ENCODE results near the gene WAC.

- no peak for TF ChIP-seq CTCF (conservative IDR thresholded peaks at IDR 0.05; ENCODE audit: low read length)
- no peak for TF ChIP-seq EZH2phosphoT487 (IDR thresholded peaks at IDR 0.05; ENCODE audit: borderline replicate concordance, low read depth, low read length)
These were observed 42.9 kb downstream of the WAC start for GRCh38 chr10:28575852-28576251.
